NT2/D1 (cell line): ENCODE results near the gene SORT1.

Experiments
- SUZ12 ChIP-seq: IDR thresholded peaks from 2 replicates; pipeline ENCODE4 v1.6.1; 2011; ENCODE audit not compliant: insufficient read length, insufficient read depth; ENCODE audit errors: extremely low read depth
- ZNF274 ChIP-seq: IDR thresholded peaks from 2 replicates; pipeline ENCODE4 v1.6.1; 2011; ENCODE audit warnings: mild to moderate bottlenecking, low read depth, low read length

DNA sequence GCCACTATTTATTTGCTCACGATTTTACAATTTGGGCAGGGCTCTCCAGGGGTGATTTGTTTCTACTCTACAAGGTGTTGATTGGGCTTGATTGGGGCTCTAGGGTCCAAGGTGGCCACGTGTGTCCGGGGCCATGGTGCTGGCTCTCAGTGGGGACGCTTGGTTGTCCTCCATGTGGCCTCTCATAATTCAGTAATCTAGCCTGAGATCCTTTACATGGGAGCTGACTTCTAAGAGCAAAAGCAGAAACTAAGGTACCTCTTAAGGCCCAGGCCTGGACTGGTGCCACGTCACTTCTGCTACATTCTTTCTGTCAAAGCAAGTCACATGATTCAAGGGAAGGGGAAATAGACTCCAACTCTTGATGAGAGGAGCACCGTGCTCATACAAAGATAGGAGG lies 106.7 kb downstream of the SORT1 start:
- TF ChIP-seq ZNF274 (no peak), SUZ12 (no peak)
